ENCODE results near the gene DDAH1.

DDAH1 gene

DNA sequence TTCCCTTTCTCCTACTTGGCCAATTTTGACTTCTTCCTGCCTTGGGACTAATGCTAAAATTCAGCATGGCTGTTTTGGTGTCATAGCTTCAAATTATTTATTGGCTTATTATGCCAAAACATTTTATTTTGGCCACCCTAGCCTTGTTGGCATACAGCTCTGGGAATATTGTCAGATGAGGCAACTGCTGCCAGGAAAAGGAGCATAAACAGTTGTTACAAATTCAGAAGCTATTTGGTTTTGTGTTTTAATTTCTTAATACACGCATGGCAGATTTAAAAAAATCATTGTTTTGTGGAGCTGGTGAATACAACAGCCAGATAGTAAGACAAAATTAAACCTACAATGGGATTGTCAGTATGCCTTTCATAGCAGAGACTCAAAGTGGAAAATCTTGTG is 121.7 kb downstream of the DDAH1 start:
- TF ChIP-seq, protein P1, sequence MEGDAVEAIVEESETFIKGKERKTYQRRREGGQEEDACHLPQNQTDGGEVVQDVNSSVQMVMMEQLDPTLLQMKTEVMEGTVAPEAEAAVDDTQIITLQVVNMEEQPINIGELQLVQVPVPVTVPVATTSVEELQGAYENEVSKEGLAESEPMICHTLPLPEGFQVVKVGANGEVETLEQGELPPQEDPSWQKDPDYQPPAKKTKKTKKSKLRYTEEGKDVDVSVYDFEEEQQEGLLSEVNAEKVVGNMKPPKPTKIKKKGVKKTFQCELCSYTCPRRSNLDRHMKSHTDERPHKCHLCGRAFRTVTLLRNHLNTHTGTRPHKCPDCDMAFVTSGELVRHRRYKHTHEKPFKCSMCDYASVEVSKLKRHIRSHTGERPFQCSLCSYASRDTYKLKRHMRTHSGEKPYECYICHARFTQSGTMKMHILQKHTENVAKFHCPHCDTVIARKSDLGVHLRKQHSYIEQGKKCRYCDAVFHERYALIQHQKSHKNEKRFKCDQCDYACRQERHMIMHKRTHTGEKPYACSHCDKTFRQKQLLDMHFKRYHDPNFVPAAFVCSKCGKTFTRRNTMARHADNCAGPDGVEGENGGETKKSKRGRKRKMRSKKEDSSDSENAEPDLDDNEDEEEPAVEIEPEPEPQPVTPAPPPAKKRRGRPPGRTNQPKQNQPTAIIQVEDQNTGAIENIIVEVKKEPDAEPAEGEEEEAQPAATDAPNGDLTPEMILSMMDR (IDR thresholded peaks at IDR 0.05) = no peak
- Histone ChIP-seq H3K27ac (peak overlapping the region; percentile 51 to 54), H3K36me3 (no peaks in the 10 kb centered on the region), H3K4me1 (peaks cover 0 to 54% (median 13%) of the 10 kb centered on the region in 4 donors), H3K9me3 (no peaks in the 10 kb centered on the region), H3K4me3 (no peak overlapping the region), H3K27me3 (no peaks in the 10 kb centered on the region)
- no peak for DNase-seq
- intact Hi-C loops (cut with DNase I; ENCODE audit: low total_unique reads) = no loop called here

DNA sequence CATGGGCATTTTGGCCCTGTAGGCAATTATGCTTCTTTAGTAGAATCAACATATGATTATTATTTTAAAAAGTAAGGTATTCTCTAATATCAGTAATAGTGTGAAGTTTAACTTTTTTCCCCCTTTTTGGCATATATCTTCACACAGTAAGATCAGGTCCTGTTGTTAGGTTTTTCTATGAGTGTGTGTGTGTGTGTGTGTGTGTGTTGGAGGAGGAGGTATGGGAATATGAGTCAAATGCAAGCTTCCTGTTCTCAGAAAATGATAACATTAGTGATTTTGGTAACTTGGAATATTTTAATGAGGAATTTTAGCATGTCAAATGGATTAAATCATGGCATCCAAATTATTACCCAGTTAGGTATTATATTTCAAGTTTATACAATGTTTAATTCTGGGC is 122.8 kb downstream of the DDAH1 start:
- no peaks in the 10 kb centered on the region for H3K27me3 ChIP-seq
- peak overlapping the region; percentile 5 to 54 for H3K27ac ChIP-seq
- no peak for DNase-seq
- peaks cover 0 to 54% (median 13%) of the 10 kb centered on the region in 4 donors for H3K4me1 ChIP-seq
- H3K36me3 ChIP-seq = no peaks in the 10 kb centered on the region
- intact Hi-C loops (cut with DNase I; ENCODE audit: low total_unique reads) = no loop called here
- no peak overlapping the region for H3K4me3 ChIP-seq
- TF ChIP-seq, protein P1 (IDR thresholded peaks at IDR 0.05) = no peak
- H3K9me3 ChIP-seq = no peaks in the 10 kb centered on the region

DNA sequence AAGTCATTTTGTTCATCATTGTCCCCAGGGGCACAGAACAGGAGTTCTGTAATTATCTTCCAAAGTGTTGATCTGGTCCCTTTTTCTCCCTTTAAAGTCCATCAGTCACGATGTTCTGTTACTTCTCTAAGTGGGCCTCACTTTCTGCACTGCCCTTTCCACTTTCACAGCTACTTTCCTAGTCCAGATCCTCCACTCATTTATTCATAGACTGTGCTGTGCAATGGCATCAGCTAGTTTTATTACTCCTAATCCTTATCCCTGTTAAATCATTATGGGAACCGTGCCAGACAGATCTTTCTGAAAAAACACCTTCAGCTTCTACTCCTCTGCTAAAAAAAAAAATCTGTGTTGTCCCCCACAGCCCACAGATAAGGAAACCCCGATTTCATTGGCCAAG is 124.5 kb downstream of the DDAH1 start:
- H3K27me3 ChIP-seq = no peaks in the 10 kb centered on the region
- no peaks in the 10 kb centered on the region for H3K36me3 ChIP-seq
- peak overlapping the region in 1 of 2 donors; percentile 5 for H3K27ac ChIP-seq
- H3K9me3 ChIP-seq = no peaks in the 10 kb centered on the region
- peaks cover 0 to 54% (median 13%) of the 10 kb centered on the region in 4 donors for H3K4me1 ChIP-seq
- intact Hi-C loops (cut with DNase I; ENCODE audit: low total_unique reads) = no loop called here
- H3K4me3 ChIP-seq = no peak overlapping the region
- TF ChIP-seq, protein P1 (IDR thresholded peaks at IDR 0.05) = no peak
- no peak for DNase-seq

DNA sequence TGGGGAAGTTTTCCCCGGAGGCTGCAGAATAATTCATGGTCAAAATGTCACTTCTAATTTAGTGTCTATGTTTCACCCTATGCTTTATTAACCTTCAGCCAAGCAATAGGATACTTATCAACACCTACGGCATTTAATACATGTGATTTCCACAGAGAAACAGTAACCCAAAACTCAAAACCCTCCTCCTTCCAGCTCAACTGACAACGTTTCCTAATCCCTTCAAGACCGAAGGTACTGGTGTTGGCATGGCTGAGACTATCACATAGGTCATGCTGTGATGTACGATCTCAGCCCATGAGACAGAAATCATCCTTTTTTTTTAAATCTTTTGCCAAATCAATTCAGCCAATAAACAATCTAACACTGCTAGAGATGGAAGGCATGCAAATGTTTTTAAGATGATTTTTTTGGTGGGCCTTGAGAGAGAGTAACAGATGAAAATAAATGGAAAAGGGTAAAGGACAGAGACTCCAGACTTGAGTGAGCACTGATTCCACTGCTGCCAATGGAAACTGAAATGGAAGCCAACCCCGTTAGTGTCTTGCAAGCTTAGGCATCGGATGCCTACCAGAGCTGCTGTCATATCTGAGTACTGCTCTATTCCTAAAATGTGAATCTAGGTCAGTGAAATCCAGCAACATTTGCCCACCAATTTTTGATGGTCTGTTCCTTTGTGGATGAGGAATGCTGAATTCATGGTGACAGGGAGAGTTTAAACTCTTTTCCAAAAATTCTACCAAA is 125.1 kb downstream of the DDAH1 start:
- intact Hi-C loops (cut with DNase I; ENCODE audit: low total_unique reads) = no loop called here
- DNase-seq = no peak
- peaks cover 0 to 54% (median 13%) of the 10 kb centered on the region in 4 donors for H3K4me1 ChIP-seq
- TF ChIP-seq, protein P1 (IDR thresholded peaks at IDR 0.05) = no peak
- H3K4me3 ChIP-seq = no peak overlapping the region
- H3K27ac ChIP-seq = no peak overlapping the region
- H3K27me3 ChIP-seq = no peaks in the 10 kb centered on the region
- H3K9me3 ChIP-seq = no peaks in the 10 kb centered on the region
- H3K36me3 ChIP-seq = no peaks in the 10 kb centered on the region

DNA sequence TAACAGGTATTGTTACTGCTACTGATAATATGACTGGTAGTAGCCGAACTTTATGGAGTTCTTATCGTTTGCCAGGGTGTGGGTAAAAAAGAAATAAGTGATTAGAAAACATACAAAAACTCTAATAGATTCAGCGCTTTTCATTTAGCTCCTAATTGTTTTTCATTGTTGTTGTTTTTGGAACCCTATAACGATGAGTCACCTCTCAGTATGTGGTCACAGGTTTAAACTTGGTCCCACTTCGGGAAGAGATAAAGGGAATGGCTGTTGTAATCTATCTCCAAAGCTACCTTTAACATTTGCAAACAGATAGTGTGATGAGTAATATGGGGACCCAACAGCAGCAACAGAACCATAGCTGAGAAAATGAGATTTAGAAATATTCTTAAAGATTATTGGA is 125.9 kb downstream of the DDAH1 start:
- intact Hi-C loops (cut with DNase I; ENCODE audit: low total_unique reads) = no loop called here

More for the DNA sequence above, 125.9 kb downstream of the DDAH1 start:
- TF ChIP-seq, protein P1 (IDR thresholded peaks at IDR 0.05) = no peak
- H3K9me3 ChIP-seq = no peaks in the 10 kb centered on the region
- DNase-seq = no peak
- no peaks in the 10 kb centered on the region for H3K36me3 ChIP-seq
- no peak overlapping the region for H3K4me3 ChIP-seq
- no peaks in the 10 kb centered on the region for H3K27me3 ChIP-seq
- H3K4me1 ChIP-seq = peaks cover 0 to 48% (median 13%) of the 10 kb centered on the region in 4 donors
- H3K27ac ChIP-seq = no peak overlapping the region

All from tibial artery (tissue), 4 donors.